Fibroblast of the aortic adventitia (primary cell): Measurements from ENCODE around the gene C21orf91. TPM values are rescaled to one million over a fixed set of nuclear protein-coding genes. Genes with fewer than 3 reads are reported as not detected.

Experiments used
- DNase-seq: peaks from one replicate; pipeline ENCODE4 v3.0.0-alpha.2; 2010; ENCODE audit warnings: low read depth
- H3K4me3 ChIP-seq: 2 replicates; pipeline ENCODE4 v1.5.1; 2011; ENCODE audit warnings: low read depth, mild to moderate bottlenecking, control low read depth, low read length, moderate library complexity
- total RNA-seq: library from RNA; depleted of rRNA; stranded (reverse); fragments of >200 nt; gene quantifications from 2 replicates; pipeline ENCODE4 v1.2.3, GENCODE V29; 2012; ENCODE audit warnings: low replicate concordance
- TF ChIP-seq, protein P1 (sequence below): IDR thresholded peaks from 2 replicates; pipeline ENCODE4 v1.5.1; 2011; ENCODE audit warnings: mild to moderate bottlenecking, low read length, control low read depth, inconsistent platforms; ENCODE audit not compliant: insufficient read depth

Gene C21orf91
- total RNA-seq, 1 donor, result 13.1 TPM

DNA sequence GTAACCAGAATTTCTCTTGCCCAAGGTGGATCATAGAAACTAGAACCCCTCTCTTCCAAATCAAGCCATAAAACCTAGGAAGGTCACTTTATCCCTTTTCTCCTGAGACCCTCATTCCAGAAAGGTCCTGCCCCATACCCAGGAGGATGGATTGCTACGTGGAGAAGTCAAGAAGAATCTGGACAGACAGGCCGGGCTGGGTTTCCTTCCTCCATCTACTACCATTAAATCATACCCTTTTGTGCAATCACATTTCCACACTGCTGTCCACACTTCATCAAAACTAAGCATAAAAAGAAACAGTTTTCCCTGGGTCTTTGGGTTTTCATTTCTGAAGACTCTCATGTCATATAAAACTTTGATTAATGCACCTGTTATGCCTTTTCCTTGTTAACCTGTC lies 65.4 kb downstream of the C21orf91 start:
- DNase-seq, result no peak
- TF ChIP-seq, protein P1, sequence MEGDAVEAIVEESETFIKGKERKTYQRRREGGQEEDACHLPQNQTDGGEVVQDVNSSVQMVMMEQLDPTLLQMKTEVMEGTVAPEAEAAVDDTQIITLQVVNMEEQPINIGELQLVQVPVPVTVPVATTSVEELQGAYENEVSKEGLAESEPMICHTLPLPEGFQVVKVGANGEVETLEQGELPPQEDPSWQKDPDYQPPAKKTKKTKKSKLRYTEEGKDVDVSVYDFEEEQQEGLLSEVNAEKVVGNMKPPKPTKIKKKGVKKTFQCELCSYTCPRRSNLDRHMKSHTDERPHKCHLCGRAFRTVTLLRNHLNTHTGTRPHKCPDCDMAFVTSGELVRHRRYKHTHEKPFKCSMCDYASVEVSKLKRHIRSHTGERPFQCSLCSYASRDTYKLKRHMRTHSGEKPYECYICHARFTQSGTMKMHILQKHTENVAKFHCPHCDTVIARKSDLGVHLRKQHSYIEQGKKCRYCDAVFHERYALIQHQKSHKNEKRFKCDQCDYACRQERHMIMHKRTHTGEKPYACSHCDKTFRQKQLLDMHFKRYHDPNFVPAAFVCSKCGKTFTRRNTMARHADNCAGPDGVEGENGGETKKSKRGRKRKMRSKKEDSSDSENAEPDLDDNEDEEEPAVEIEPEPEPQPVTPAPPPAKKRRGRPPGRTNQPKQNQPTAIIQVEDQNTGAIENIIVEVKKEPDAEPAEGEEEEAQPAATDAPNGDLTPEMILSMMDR, result no peak
- no peak overlapping the region for H3K4me3 ChIP-seq

DNA sequence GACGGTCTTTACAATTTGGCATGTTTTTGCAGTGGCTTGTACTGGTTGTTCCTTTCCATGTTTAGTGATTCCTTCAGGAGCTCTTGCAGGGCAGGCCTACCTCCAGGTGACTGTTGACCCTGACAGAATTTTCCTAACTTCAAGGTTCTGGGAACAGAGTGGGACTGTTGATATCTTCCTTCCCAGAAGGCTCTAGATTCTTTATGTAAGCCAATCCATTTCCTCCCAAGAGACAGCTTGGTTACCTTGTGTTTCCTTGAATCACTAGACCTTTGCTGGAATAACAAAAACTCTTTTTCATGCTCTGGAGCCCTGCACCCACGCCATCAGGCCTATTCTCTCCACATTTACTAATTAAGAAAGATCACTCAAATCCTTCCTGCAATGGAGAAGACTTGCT lies 67.0 kb downstream of the C21orf91 start:
- no peak overlapping the region for H3K4me3 ChIP-seq
- no peak for DNase-seq
- TF ChIP-seq, protein P1, result no peak

DNA sequence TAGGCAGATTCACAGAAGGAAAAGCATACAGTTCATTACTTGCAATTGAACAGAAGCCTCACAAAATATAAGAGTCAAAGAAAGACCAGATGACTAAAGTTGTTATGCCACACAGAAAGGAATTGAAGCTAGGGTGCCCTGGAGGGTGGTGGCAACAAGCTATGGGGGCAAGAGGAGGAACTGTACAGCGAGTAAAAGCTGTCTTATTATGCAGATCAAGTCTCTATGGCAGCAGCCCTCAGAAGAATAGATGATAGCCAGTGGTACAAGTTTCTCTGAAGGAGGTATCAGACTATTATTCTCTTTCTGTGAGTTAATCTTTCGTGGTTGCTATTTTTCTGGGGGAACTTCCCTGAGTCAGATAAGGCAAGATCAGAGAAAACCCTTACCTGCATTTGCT lies 72.2 kb downstream of the C21orf91 start:
- no peak overlapping the region for H3K4me3 ChIP-seq
- no peak for DNase-seq
- TF ChIP-seq, protein P1, result no peak

DNA sequence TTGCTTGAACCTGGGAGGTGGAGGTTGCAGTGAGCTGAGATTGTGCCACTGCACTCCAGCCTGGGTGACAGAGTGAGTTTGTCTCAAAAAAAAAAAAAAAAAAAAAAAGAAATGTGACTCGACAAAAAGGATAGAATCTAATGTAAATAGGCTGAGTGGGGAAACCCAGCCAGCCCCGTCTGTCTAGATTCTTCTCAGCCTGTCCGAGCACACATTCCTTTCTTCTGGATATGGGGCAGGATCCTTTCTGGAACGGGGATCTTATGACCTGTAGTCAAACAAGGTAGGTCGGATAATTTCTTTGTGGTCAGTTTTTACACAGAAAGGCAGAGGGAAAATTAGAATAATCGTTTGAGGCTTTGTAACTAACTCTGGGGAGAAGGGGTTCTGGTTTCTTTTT lies 74.1 kb downstream of the C21orf91 start:
- no peak overlapping the region for H3K4me3 ChIP-seq
- TF ChIP-seq, protein P1, result no peak
- DNase-seq, result no peak

DNA sequence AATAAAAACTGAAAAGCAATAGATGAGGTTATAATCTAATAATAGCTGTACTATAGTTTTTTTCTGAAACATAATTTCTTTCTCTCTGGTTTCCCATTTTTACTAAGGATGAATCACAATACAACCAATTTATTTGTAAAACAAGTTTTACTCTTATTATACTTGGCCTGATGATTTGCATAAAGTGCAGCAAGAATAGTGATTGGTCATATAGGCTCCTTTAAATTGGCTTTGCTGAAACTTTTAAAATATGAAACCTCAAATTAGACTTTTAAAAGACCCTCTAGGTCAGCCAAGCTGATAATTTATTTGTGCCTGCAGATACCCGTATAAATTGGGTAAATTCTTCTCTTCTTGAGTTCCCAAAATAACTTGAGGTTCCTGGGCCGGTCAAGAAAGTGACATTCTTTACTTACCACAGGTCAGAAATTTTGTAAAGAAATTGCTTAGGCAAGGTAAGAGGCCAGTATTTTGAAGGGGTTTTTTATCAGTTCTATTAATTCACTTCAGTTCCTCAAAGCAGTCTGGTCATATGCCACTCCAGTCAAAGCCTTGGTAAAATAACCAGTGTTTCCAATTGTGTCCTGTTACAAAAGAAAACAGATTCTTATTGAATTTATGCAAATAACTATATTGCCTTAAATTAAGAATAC lies 76.1 kb downstream of the C21orf91 start:
- TF ChIP-seq, protein P1, result no peak

DNA sequence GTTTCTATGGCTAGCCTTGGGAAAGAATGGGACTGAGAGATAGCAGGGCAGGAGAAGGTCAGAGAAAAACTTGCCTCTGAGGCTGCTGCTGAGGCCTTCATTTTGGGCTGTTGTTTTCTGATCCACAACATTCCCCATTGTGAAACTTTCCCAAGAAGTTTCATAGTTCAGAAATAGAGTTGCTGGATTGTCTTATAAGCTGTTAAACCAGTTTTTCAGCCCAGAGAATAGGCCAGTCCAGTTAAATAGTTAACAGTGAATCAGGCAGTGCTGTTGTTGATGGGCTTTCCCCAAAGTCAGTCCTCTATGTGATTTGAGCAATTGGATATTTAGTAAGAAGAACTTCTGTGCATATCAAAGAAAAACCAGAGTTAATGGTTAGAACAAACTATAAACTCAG lies 77.0 kb downstream of the C21orf91 start:
- TF ChIP-seq, protein P1, result no peak
- DNase-seq, result no peak
- H3K4me3 ChIP-seq, result no peak overlapping the region

More for the DNA sequence above, 76.1 kb downstream of the C21orf91 start:
- H3K4me3 ChIP-seq, result no peak overlapping the region
- no peak for DNase-seq

Other genes with a start within 250 kb of the C21orf91 start
- gene BTG3, start 206.5 kb downstream of the C21orf91 start, total RNA-seq, result 43.7 and 122 TPM in 2 replicates